K562 (cell line): ENCODE measurements around the gene MYO1E. TPM values are rescaled to one million over a fixed set of nuclear protein-coding genes. Genes with fewer than 3 reads are reported as not detected.

ENCODE experiments used
- ATAC-seq: fragments of 200-7000 bp; cut with Tn5 transposase; 3 replicates; pipeline ENCODE4 v1.9.1; 2020; ENCODE audit warnings: moderate library complexity
- BruUV-seq: library from RNA; stranded (reverse); fragments of 400-500 nt; replicated peaks from 2 replicates; lab custom pipeline; 2021; lab: Mats Ljungman, UMichigan
- CTCF ChIA-PET: fragments of 300-600 bp; formaldehyde crosslinking; extraction: SDS; loops from one replicate; lab custom pipeline; 2021; ENCODE audit warnings: low intra/inter-chr PET ratio; lab: Yijun Ruan, JAX
- POLR2A ChIA-PET: fragments of 300-600, 350-650 bp; sonication (Branson Sonifier 250); formaldehyde crosslinking; extraction: SDS; loops from one replicate; lab custom pipeline; 2021; ENCODE audit warnings: antibody characterized with exemption, inconsistent platforms; lab: Yijun Ruan, JAX
- DNase-seq, 4 experiments: peaks; one replicate each; pipeline versions ENCODE4 v3.0.0 to v3.0.0-alpha.2; 2011 to 2018; ENCODE audit warnings: low spot score in 3 of 4, mixed read lengths in 3 of 4; ENCODE audit errors: extremely low read depth in 1 of 4
- FAIRE-seq: peaks from 2 replicates; lab custom pipeline; 2011; peaks lifted over from hg19 to GRCh38; lab: Jason Lieb, UNC
- H2AFZ ChIP-seq: 2 replicates; pipeline ENCODE4 v1.6.0; 2011; ENCODE audit warnings: low read depth, low read length, control low read depth, inconsistent platforms
- H3K27ac ChIP-seq: fragments of 200-600 bp; 3 replicates; pipeline ENCODE4 v1.8.0; 2011; ENCODE audit warnings: low read depth, mild to moderate bottlenecking, control low read depth, inconsistent platforms, low read length, moderate library complexity, mixed read lengths; ENCODE audit errors: extremely low read depth
- H3K27me3 ChIP-seq, 2 experiments: fragments of 300-600 bp in 1 of 2; 2 replicates in 1 of 2; 3 replicates in 1 of 2; pipeline versions ENCODE4 v1.6.0 to v1.8.0; 2011; ENCODE audit warnings: inconsistent platforms in 2 of 2, low read length in 2 of 2, mild to moderate bottlenecking in 1 of 2, mixed read lengths in 1 of 2, moderate library complexity in 1 of 2; ENCODE audit not compliant: control insufficient read depth in 2 of 2, insufficient read depth in 2 of 2
- H3K36me3 ChIP-seq: fragments of 300-600 bp; 3 replicates; pipeline ENCODE4 v1.8.0; 2011; ENCODE audit warnings: mild to moderate bottlenecking, low read length, inconsistent platforms; ENCODE audit not compliant: control insufficient read depth, insufficient read depth
- H3K4me1 ChIP-seq, 2 experiments: fragments of 200-600 bp in 1 of 2; replicated peaks in 1 of 2; 2 replicates in 1 of 2; 3 replicates in 1 of 2; pipeline versions ENCODE4 v1.5.1 to v1.8.0; 2011; ENCODE audit warnings: inconsistent platforms in 2 of 2, low read length in 2 of 2, mild to moderate bottlenecking in 1 of 2, mixed read lengths in 1 of 2, moderate library complexity in 1 of 2; ENCODE audit not compliant: control insufficient read depth in 2 of 2, insufficient read depth in 2 of 2
- H3K4me2 ChIP-seq: 2 replicates; pipeline ENCODE4 v1.6.1; 2011; ENCODE audit warnings: low read length, control low read depth, inconsistent platforms, mixed read lengths; ENCODE audit not compliant: insufficient read depth
- H3K4me3 ChIP-seq: fragments of 200-600 bp; sonication (generic), shearing (Covaris generic); 2 replicates; pipeline ENCODE4 v1.5.1; 2016; ENCODE audit warnings: control low read depth, inconsistent platforms
- H3K79me2 ChIP-seq: fragments of 200-600 bp; 3 replicates; pipeline ENCODE4 v1.8.0; 2011; ENCODE audit warnings: low read length, inconsistent platforms; ENCODE audit not compliant: control insufficient read depth, insufficient read depth
- H3K9ac ChIP-seq, 2 experiments: 2 replicates each; pipeline versions ENCODE4 v1.6.0 to v1.6.1; 2011; ENCODE audit warnings: low read depth in 2 of 2, low read length in 2 of 2, control low read depth in 1 of 2, inconsistent platforms in 1 of 2, mild to moderate bottlenecking in 1 of 2, mixed read lengths in 1 of 2; ENCODE audit not compliant: insufficient read depth in 1 of 2
- H3K9me1 ChIP-seq: one replicate; pipeline ENCODE4 v1.6.0; 2011; ENCODE audit warnings: inconsistent platforms, mild to moderate bottlenecking, low read length, moderate library complexity; ENCODE audit not compliant: control insufficient read depth, insufficient read depth
- H3K9me3 ChIP-seq: replicated peaks from 2 replicates; pipeline ENCODE4 v1.5.1; 2011; ENCODE audit warnings: low read depth, low read length, inconsistent platforms; ENCODE audit not compliant: control insufficient read depth, insufficient read depth
- H4K20me1 ChIP-seq: replicated peaks from 2 replicates; pipeline ENCODE4 v1.6.1; 2011; ENCODE audit warnings: low read length, inconsistent platforms, mixed read lengths; ENCODE audit not compliant: control insufficient read depth, insufficient read depth
- AFF4 ChIP-seq: sonication (generic); formaldehyde crosslinking; IDR thresholded peaks from 2 replicates; pipeline ENCODE4 v1.8.0; 2023; ENCODE audit warnings: mild to moderate bottlenecking, missing genetic modification reagents
- DDX20 ChIP-seq: fragments of 450-650 bp; IDR thresholded peaks from 2 replicates; pipeline ENCODE4 v1.6.1; 2016; ENCODE audit warnings: missing genetic modification characterization, low read depth, mild to moderate bottlenecking, missing compliant biosample characterization, moderate library complexity
- ELF4 ChIP-seq: fragments of 450-650 bp; formaldehyde crosslinking; IDR thresholded peaks from 2 replicates; pipeline ENCODE4 v1.4.0; 2022; ENCODE audit warnings: missing genetic modification characterization
- HNRNPK ChIP-seq: fragments of 200-400 bp; formaldehyde crosslinking; IDR thresholded peaks from one replicate; pipeline ENCODE4 v1.6.1; 2018; ENCODE audit warnings: mild to moderate bottlenecking, low read depth, low read length; ENCODE audit not compliant: poor library complexity, severe bottlenecking
- MEIS2 ChIP-seq: fragments of 450-650 bp; IDR thresholded peaks from 2 replicates; pipeline ENCODE4 v1.6.1; 2014; ENCODE audit warnings: mild to moderate bottlenecking; ENCODE audit not compliant: partially characterized antibody
- NFIC ChIP-seq: fragments of 450-650 bp; IDR thresholded peaks from 2 replicates; pipeline ENCODE4 v1.6.1; 2017; ENCODE audit warnings: mild to moderate bottlenecking, inconsistent platforms
- NR4A1 ChIP-seq, 2 experiments: fragments of 250-450 bp in 1 of 2; fragments of 450-650 bp in 1 of 2; sonication (Bioruptor Pico) in 1 of 2; IDR thresholded peaks; 2 replicates each; pipeline versions ENCODE4 v1.4.0 to v1.6.1; 2016 to 2020; ENCODE audit warnings: mild to moderate bottlenecking in 2 of 2, missing compliant biosample characterization in 1 of 2, missing genetic modification characterization in 1 of 2, moderate library complexity in 1 of 2
- SMARCA5 ChIP-seq: fragments of 450-650 bp; IDR thresholded peaks from 2 replicates; pipeline ENCODE4 v1.6.1; 2016
- SMARCB1 ChIP-seq: IDR thresholded peaks from 2 replicates; pipeline ENCODE4 v1.6.1; 2011; ENCODE audit warnings: improper control_type of control experiment, low read depth; ENCODE audit not compliant: insufficient read length
- TEAD2 ChIP-seq: fragments of 450-650 bp; IDR thresholded peaks from 2 replicates; pipeline ENCODE4 v1.6.1; 2016; ENCODE audit warnings: missing genetic modification characterization, control low read depth, missing compliant biosample characterization
- TRIM25 ChIP-seq: fragments of 450-650 bp; IDR thresholded peaks from 2 replicates; pipeline ENCODE4 v1.7.0; 2016; ENCODE audit warnings: borderline replicate concordance
- ZFP91 ChIP-seq: sonication (generic); formaldehyde crosslinking; IDR thresholded peaks from 2 replicates; pipeline ENCODE4 v1.8.0; 2022; ENCODE audit warnings: mild to moderate bottlenecking, missing genetic modification reagents
- ZNF316 ChIP-seq: fragments of 450-650 bp; IDR thresholded peaks from 2 replicates; pipeline ENCODE4 v1.6.1; 2016
- ZNF347 ChIP-seq: fragments of 450-650 bp; formaldehyde crosslinking; IDR thresholded peaks from 2 replicates; pipeline ENCODE4 v1.4.0; 2020; ENCODE audit warnings: low read depth, mild to moderate bottlenecking, moderate library complexity
- ZNF644 ChIP-seq: fragments of 200-800 bp; sonication (Bioruptor generic); IDR thresholded peaks from 2 replicates; pipeline ENCODE4 v1.6.1; 2016; ENCODE audit warnings: low read depth, missing genetic modification characterization, missing compliant biosample characterization
- ZNF77 ChIP-seq: fragments of 250-450 bp; sonication (Bioruptor Pico); IDR thresholded peaks from 2 replicates; pipeline ENCODE4 v1.5.0; 2020
- WGBS: fragments of 100-300 bp; shearing (Covaris generic); methylation state at CpG from one replicate; pipeline ENCODE4 v1.1.6; 2016; ENCODE audit warnings: low coverage, mixed read lengths; ENCODE audit not compliant: insufficient coverage; ENCODE audit errors: missing lambda C conversion rate; 5-methylcytosine and 5-hydroxymethylcytosine counted together
- in situ Hi-C: fragments of 300-500 bp; cut with MboI; formaldehyde crosslinking; loops from 4 replicates; pipeline ENCODE4 v1.15.0; 2018; ENCODE audit warnings: inconsistent platforms, mixed read lengths
- intact Hi-C: fragments of 100-400 bp; cut with micrococcal nuclease; formaldehyde crosslinking; loops from 2 replicates; pipeline ENCODE4 v1.14.2; 2022
- polyA plus RNA-seq, 8 experiments: library from polyadenylated mRNA; depleted of rRNA in 4 of 8; stranded (reverse) in 5 of 8; unstranded in 3 of 8; fragments of >200 nt; fragmentation: Nextera tagmentation in 2 of 8; fragmentation: Illumina TruSeq in 1 of 8; extraction: Ambion mirVana in 2 of 8; extraction: Trizol in 1 of 8; gene quantifications; 2 replicates each; pipeline versions ENCODE4 v1.2.1 to v1.2.3, GENCODE V29; 2011 to 2014; ENCODE audit warnings: inconsistent platforms in 1 of 8, missing spikeins in 1 of 8
- total RNA-seq, 7 experiments: library from RNA; depleted of rRNA in 6 of 7; stranded (reverse); fragments of >200 nt in 6 of 7; fragmentation: Illumina TruSeq in 2 of 7; extraction: Trizol in 2 of 7; gene quantifications; 2 replicates each; pipeline versions ENCODE4 v1.2.1 to v1.2.3, GENCODE V29; 2011 to 2021; ENCODE audit warnings: low replicate concordance in 1 of 7

MYO1E gene
- total and polyA plus RNA-seq, 9 of the 15 experiments (the other 6 are each of a cell fraction or from before 2014, with no cell fraction given): under 0.01 to 0.44 (median 0.01) TPM; not detected in 6

GRCh38 chr15:59332009-59332408, 40.7 kb downstream of the MYO1E start:
- H3K9me3 ChIP-seq: no peaks in the 10 kb centered on the region
- no peak overlapping the region for H2AFZ ChIP-seq
- ChIA-PET POLR2A (interaction anchor here (1.5 kb wide), 1 partner anchor 11 kb away, joined by 3 read pairs; no protein-coding TSS in a partner anchor), CTCF (no interaction called here)
- DNase-seq (no peak), ATAC-seq (no peak), FAIRE-seq (no peak)
- WGBS: 8% methylated on average over 5 of the region's 5 CpGs
- intact Hi-C loops: no loop called here
- peaks cover 2 to 5% of the 10 kb centered on the region in 2 experiments; a peak in 4 of 5 replicates for H3K27me3 ChIP-seq
- no peaks in the 10 kb centered on the region for H3K36me3 ChIP-seq
- in situ Hi-C loops: no loop called here
- H3K9ac ChIP-seq: no peak overlapping the region
- no peaks in the 10 kb centered on the region for H4K20me1 ChIP-seq
- H3K4me1 ChIP-seq: no peaks in the 10 kb centered on the region
- no peak overlapping the region for H3K4me3 ChIP-seq
- BruUV-seq: no TSS peak
- no peaks in the 10 kb centered on the region for H3K9me1 ChIP-seq
- H3K79me2 ChIP-seq: no peaks in the 10 kb centered on the region
- H3K27ac ChIP-seq: no peak overlapping the region
- no peak overlapping the region for H3K4me2 ChIP-seq
- TF ChIP-seq ZNF644 (no peak), ELF4 (no peak), TRIM25 (no peak), ZNF347 (CRISPR knock-in tag) (no peak), SMARCA5 (no peak), NFIC (no peak), ZNF77 (CRISPR knock-in tag) (no peak), DDX20 (no peak), SMARCB1 (no peak), TEAD2 (no peak), ZFP91 (CRISPR knock-in tag) (no peak), HNRNPK (no peak), MEIS2 (no peak), AFF4 (CRISPR knock-in tag) (no peak), NR4A1 (CRISPR knock-in tag; IDR thresholded peaks at IDR 0.05) (no peak), NR4A1 (tag; IDR thresholded peaks at IDR 0.05) (no peak), ZNF316 (no peak)
